H1 (cell line): ENCODE measurements around the gene SEPTIN5. TPM values are rescaled to one million over a fixed set of nuclear protein-coding genes. Genes with fewer than 3 reads are reported as not detected.

Experiments used
- ASH2L ChIP-seq: fragments of 200-600, 300-600 bp; sonication (generic); IDR thresholded peaks from one replicate; pipeline ENCODE4 v1.7.1; 2017; ENCODE audit warnings: low read length
- CHD1 ChIP-seq: IDR thresholded peaks from 2 replicates; pipeline ENCODE4 v1.6.1; 2012; ENCODE audit warnings: low read depth, low read length, improper control_type of control experiment
- FOSL1 ChIP-seq: IDR thresholded peaks from 2 replicates; pipeline ENCODE4 v1.6.1; 2011; ENCODE audit warnings: mild to moderate bottlenecking, low read depth, low read length, moderate library complexity; ENCODE audit not compliant: insufficient read depth
- JUN ChIP-seq: IDR thresholded peaks from 2 replicates; pipeline ENCODE4 v1.6.1; 2011; ENCODE audit warnings: low read depth, mild to moderate bottlenecking, improper control_type of control experiment, low read length
- RBBP5 ChIP-seq: IDR thresholded peaks from 2 replicates; pipeline ENCODE4 v1.7.1; 2012; ENCODE audit warnings: low read depth, mild to moderate bottlenecking, inconsistent platforms, low read length, moderate library complexity, borderline replicate concordance
- SP4 ChIP-seq: IDR thresholded peaks from 2 replicates; pipeline ENCODE4 v1.6.1; 2012; ENCODE audit warnings: low read length, inconsistent platforms
- polyA plus RNA-seq, 7 experiments: library from polyadenylated mRNA; depleted of rRNA in 3 of 7; stranded (reverse) in 5 of 7; unstranded in 2 of 7; fragments of >200 nt in 5 of 7; fragments of 200-250 nt in 2 of 7; gene quantifications; 1 replicate in 5 of 7; 2 replicates in 1 of 7; 4 replicates in 1 of 7; pipeline versions ENCODE4 v1.2.1 to v1.2.3, GENCODE V29; 2011 to 2013; ENCODE audit warnings: missing spikeins in 2 of 7, mixed read lengths in 2 of 7
- total RNA-seq: library from RNA; stranded (reverse); fragmentation: NEBNext Ultra II Directional; extraction: Animal tissue kit (Norgen Biotek cat#: 25700); gene quantifications from 2 replicates; pipeline ENCODE4 v1.2.1, GENCODE V29; 2021
- TF ChIP-seq, protein P1 (sequence below): fragments of 300-600 bp; sonication (generic); IDR thresholded peaks from 2 replicates; pipeline ENCODE4 v1.7.1; 2012; ENCODE audit warnings: low read length, moderate library complexity, mild to moderate bottlenecking, inconsistent platforms; ENCODE audit not compliant: insufficient replicate concordance
- TF ChIP-seq, protein P2 (sequence below): IDR thresholded peaks from 2 replicates; pipeline ENCODE4 v1.6.1; 2011; ENCODE audit warnings: low read depth, mild to moderate bottlenecking, low read length; ENCODE audit not compliant: insufficient read depth

SEPTIN5 gene
- total and polyA plus RNA-seq, 2 of the 8 experiments (the other 6 are each of a cell fraction or from before 2014, with no cell fraction given), result 6.0 to 8.6 TPM

DNA sequence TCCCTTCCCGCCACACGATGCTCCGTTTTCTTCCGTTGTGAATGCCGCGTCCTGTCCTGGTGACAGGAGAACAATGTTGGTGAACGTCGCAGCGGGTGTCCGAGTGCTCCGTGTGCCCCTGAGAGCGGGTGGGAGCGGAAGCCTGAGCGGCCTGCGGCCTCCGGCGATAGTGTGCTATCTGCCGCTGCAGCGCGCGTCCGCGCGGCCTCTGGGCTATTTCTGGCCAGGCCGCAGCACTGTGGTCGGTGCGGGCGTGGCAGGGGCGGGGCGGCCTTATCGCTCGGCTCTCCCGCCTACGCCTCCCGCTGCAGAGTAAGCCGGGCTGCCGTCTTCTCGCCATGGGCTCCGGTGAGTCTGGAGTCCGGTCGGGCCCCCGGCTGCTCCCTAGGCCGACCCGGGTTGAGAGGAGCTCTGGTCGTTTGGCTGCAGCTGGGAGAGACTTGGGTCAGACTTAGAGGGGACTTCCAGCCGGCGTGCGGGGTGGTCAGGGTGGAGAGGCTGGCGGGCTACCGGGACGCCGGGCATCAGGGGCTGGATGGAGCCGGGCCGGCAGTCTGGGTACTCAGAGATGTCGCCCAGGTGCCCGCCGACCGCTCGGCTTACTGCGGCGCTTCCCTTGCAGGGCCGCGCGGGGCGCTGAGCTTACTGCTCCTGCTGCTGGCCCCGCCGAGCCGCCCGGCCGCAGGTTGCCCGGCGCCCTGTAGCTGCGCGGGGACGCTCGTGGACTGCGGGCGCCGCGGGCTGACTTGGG, 9.1 kb downstream of the SEPTIN5 start, which contains the start of gene GP1BB (continued):
- TF ChIP-seq, protein P1, sequence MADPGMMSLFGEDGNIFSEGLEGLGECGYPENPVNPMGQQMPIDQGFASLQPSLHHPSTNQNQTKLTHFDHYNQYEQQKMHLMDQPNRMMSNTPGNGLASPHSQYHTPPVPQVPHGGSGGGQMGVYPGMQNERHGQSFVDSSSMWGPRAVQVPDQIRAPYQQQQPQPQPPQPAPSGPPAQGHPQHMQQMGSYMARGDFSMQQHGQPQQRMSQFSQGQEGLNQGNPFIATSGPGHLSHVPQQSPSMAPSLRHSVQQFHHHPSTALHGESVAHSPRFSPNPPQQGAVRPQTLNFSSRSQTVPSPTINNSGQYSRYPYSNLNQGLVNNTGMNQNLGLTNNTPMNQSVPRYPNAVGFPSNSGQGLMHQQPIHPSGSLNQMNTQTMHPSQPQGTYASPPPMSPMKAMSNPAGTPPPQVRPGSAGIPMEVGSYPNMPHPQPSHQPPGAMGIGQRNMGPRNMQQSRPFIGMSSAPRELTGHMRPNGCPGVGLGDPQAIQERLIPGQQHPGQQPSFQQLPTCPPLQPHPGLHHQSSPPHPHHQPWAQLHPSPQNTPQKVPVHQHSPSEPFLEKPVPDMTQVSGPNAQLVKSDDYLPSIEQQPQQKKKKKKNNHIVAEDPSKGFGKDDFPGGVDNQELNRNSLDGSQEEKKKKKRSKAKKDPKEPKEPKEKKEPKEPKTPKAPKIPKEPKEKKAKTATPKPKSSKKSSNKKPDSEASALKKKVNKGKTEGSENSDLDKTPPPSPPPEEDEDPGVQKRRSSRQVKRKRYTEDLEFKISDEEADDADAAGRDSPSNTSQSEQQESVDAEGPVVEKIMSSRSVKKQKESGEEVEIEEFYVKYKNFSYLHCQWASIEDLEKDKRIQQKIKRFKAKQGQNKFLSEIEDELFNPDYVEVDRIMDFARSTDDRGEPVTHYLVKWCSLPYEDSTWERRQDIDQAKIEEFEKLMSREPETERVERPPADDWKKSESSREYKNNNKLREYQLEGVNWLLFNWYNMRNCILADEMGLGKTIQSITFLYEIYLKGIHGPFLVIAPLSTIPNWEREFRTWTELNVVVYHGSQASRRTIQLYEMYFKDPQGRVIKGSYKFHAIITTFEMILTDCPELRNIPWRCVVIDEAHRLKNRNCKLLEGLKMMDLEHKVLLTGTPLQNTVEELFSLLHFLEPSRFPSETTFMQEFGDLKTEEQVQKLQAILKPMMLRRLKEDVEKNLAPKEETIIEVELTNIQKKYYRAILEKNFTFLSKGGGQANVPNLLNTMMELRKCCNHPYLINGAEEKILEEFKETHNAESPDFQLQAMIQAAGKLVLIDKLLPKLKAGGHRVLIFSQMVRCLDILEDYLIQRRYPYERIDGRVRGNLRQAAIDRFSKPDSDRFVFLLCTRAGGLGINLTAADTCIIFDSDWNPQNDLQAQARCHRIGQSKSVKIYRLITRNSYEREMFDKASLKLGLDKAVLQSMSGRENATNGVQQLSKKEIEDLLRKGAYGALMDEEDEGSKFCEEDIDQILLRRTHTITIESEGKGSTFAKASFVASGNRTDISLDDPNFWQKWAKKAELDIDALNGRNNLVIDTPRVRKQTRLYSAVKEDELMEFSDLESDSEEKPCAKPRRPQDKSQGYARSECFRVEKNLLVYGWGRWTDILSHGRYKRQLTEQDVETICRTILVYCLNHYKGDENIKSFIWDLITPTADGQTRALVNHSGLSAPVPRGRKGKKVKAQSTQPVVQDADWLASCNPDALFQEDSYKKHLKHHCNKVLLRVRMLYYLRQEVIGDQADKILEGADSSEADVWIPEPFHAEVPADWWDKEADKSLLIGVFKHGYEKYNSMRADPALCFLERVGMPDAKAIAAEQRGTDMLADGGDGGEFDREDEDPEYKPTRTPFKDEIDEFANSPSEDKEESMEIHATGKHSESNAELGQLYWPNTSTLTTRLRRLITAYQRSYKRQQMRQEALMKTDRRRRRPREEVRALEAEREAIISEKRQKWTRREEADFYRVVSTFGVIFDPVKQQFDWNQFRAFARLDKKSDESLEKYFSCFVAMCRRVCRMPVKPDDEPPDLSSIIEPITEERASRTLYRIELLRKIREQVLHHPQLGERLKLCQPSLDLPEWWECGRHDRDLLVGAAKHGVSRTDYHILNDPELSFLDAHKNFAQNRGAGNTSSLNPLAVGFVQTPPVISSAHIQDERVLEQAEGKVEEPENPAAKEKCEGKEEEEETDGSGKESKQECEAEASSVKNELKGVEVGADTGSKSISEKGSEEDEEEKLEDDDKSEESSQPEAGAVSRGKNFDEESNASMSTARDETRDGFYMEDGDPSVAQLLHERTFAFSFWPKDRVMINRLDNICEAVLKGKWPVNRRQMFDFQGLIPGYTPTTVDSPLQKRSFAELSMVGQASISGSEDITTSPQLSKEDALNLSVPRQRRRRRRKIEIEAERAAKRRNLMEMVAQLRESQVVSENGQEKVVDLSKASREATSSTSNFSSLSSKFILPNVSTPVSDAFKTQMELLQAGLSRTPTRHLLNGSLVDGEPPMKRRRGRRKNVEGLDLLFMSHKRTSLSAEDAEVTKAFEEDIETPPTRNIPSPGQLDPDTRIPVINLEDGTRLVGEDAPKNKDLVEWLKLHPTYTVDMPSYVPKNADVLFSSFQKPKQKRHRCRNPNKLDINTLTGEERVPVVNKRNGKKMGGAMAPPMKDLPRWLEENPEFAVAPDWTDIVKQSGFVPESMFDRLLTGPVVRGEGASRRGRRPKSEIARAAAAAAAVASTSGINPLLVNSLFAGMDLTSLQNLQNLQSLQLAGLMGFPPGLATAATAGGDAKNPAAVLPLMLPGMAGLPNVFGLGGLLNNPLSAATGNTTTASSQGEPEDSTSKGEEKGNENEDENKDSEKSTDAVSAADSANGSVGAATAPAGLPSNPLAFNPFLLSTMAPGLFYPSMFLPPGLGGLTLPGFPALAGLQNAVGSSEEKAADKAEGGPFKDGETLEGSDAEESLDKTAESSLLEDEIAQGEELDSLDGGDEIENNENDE, result no peak
- TF ChIP-seq SP4, result no peak
- no peak for TF ChIP-seq ASH2L
- no peak for TF ChIP-seq CHD1
- no peak for TF ChIP-seq JUN
- no peak for TF ChIP-seq FOSL1
- TF ChIP-seq RBBP5, result peak; percentile 14; the same call in 1 of the 2 replicates
- TF ChIP-seq, protein P2, sequence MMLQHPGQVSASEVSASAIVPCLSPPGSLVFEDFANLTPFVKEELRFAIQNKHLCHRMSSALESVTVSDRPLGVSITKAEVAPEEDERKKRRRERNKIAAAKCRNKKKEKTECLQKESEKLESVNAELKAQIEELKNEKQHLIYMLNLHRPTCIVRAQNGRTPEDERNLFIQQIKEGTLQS, result no peak
